ENCODE data around the gene ATXN7L1.

Gene ATXN7L1

GRCh38 chr7:105769901-105770628 lies 106.3 kb downstream of the ATXN7L1 start:
- no peak for TF ChIP-seq CTCF (IDR thresholded peaks at IDR 0.05)
- Mint-ChIP-seq H3K9me3 (peaks cover 4% of the 10 kb centered on the region), H3K4me3 (no peak overlapping the region), H3K27me3 (ENCODE audit: low read depth, poor library complexity) (no peaks in the 10 kb centered on the region), H3K27ac (peak overlapping the region; percentile 82), H3K4me1 (peaks cover 12% of the 10 kb centered on the region), H3K36me3 (ENCODE audit: low read depth) (peaks cover 9% of the 10 kb centered on the region)
- DNase-seq = no peak

- Mint-ChIP-seq H3K27ac (no peak overlapping the region), H3K4me1 (peaks cover 6% of the 10 kb centered on the region), H3K27me3 (ENCODE audit: low read depth, poor library complexity) (no peaks in the 10 kb centered on the region), H3K4me3 (no peak overlapping the region), H3K9me3 (peaks cover 4% of the 10 kb centered on the region), H3K36me3 (ENCODE audit: low read depth) (peaks cover 9% of the 10 kb centered on the region)
- DNase-seq = no peak
- no peak for TF ChIP-seq CTCF (IDR thresholded peaks at IDR 0.05)
Observed at GRCh38 chr7:105768898-105769507, 107.4 kb downstream of the ATXN7L1 start.

GRCh38 chr7:105768117-105768516 lies 108.3 kb downstream of the ATXN7L1 start:
- H3K4me3 Mint-ChIP-seq = no peak overlapping the region
- H3K4me1 Mint-ChIP-seq = peaks cover 6% of the 10 kb centered on the region
- peaks cover 4% of the 10 kb centered on the region for H3K9me3 Mint-ChIP-seq
- no peaks in the 10 kb centered on the region for H3K27me3 Mint-ChIP-seq (ENCODE audit: low read depth, poor library complexity)
- no peak for DNase-seq
- no peak overlapping the region for H3K27ac Mint-ChIP-seq
- TF ChIP-seq CTCF (IDR thresholded peaks at IDR 0.05) = no peak
- H3K36me3 Mint-ChIP-seq (ENCODE audit: low read depth) = peaks cover 9% of the 10 kb centered on the region

- TF ChIP-seq CTCF (IDR thresholded peaks at IDR 0.05) = no peak
- H3K4me1 Mint-ChIP-seq = peaks cover 6% of the 10 kb centered on the region
- H3K9me3 Mint-ChIP-seq = peaks cover 1% of the 10 kb centered on the region
Observed at GRCh38 chr7:105766421-105767073, 109.9 kb downstream of the ATXN7L1 start.

GRCh38 chr7:105765846-105766245 lies 110.6 kb downstream of the ATXN7L1 start:
- no peak for TF ChIP-seq CTCF (IDR thresholded peaks at IDR 0.05)
- Mint-ChIP-seq H3K36me3 (ENCODE audit: low read depth) (no peaks in the 10 kb centered on the region), H3K27me3 (ENCODE audit: low read depth, poor library complexity) (peaks cover 2% of the 10 kb centered on the region), H3K4me3 (no peak overlapping the region), H3K4me1 (peaks cover 6% of the 10 kb centered on the region), H3K27ac (no peak overlapping the region), H3K9me3 (no peaks in the 10 kb centered on the region)
- no peak for DNase-seq

More at GRCh38 chr7:105766421-105767073, 109.9 kb downstream of the ATXN7L1 start:
- peaks cover 5% of the 10 kb centered on the region for H3K36me3 Mint-ChIP-seq (ENCODE audit: low read depth)
- no peak for DNase-seq
- H3K27ac Mint-ChIP-seq = no peak overlapping the region
- peaks cover 2% of the 10 kb centered on the region for H3K27me3 Mint-ChIP-seq (ENCODE audit: low read depth, poor library complexity)
- no peak overlapping the region for H3K4me3 Mint-ChIP-seq

Data from nephron progenitor cell (in vitro differentiated cells).